NT2/D1 (cell line): ENCODE results near the gene PLA2G1B.

ENCODE experiments used
- DNase-seq: peaks from one replicate; pipeline ENCODE4 v3.0.0-alpha.2; 2011; ENCODE audit warnings: low read depth, low spot score
- H3K27me3 ChIP-seq: 2 replicates; pipeline ENCODE4 v1.6.0; 2011; ENCODE audit warnings: mild to moderate bottlenecking; ENCODE audit not compliant: insufficient read length, insufficient read depth
- H3K36me3 ChIP-seq: 2 replicates; pipeline ENCODE4 v1.6.1; 2011; ENCODE audit warnings: mild to moderate bottlenecking, low read length, mixed read lengths; ENCODE audit not compliant: insufficient read depth, insufficient read length
- H3K4me1 ChIP-seq: 2 replicates; pipeline ENCODE4 v1.5.1; 2011; ENCODE audit not compliant: insufficient read depth, insufficient read length
- H3K4me3 ChIP-seq: 2 replicates; pipeline ENCODE4 v1.5.1; 2011; ENCODE audit warnings: low read depth; ENCODE audit not compliant: insufficient read length
- H3K9ac ChIP-seq: 2 replicates; pipeline ENCODE4 v1.6.0; 2011; ENCODE audit warnings: low read depth; ENCODE audit not compliant: insufficient read length
- H3K9me3 ChIP-seq: 2 replicates; pipeline ENCODE4 v1.5.1; 2011; ENCODE audit warnings: mild to moderate bottlenecking, low read length; ENCODE audit not compliant: insufficient read depth
- SUZ12 ChIP-seq: IDR thresholded peaks from 2 replicates; pipeline ENCODE4 v1.6.1; 2011; ENCODE audit not compliant: insufficient read length, insufficient read depth; ENCODE audit errors: extremely low read depth
- YY1 ChIP-seq: IDR thresholded peaks from 2 replicates; pipeline ENCODE4 v1.6.1; 2011; ENCODE audit not compliant: insufficient read length, insufficient read depth
- ZNF274 ChIP-seq: IDR thresholded peaks from 2 replicates; pipeline ENCODE4 v1.6.1; 2011; ENCODE audit warnings: mild to moderate bottlenecking, low read depth, low read length

Gene PLA2G1B

GRCh38 chr12:120324841-120325417 lies 2.6 kb downstream of the PLA2G1B start:
- TF ChIP-seq YY1 = no peak
- TF ChIP-seq ZNF274 = no peak
- TF ChIP-seq SUZ12 = no peak
- no peaks in the 10 kb centered on the region for H3K36me3 ChIP-seq
- no peaks in the 10 kb centered on the region for H3K4me1 ChIP-seq
- peaks cover 7% of the 10 kb centered on the region for H3K27me3 ChIP-seq
- DNase-seq = no peak
- H3K9ac ChIP-seq = no peak overlapping the region
- H3K9me3 ChIP-seq = no peaks in the 10 kb centered on the region
- no peak overlapping the region for H3K4me3 ChIP-seq

DNA sequence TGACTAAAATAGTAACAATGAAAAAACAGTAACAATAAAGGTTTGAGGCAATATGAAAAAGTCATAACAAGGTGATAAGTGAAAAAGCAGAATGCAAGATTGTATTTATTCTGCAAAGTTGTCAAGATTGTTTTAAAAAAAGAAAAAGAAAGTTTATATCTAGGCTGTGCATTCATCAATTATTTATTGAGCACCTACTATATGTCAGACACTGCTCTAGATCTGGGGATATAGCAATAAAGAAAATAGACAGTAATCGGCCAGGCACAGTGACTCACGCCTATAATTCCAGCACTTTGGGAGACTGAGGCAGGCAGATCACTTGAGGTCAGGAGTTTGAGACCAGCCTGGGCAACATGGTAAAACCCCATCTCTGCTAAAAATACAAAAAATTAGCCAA lies 3.8 kb downstream of the PLA2G1B start:
- TF ChIP-seq YY1 (no peak), SUZ12 (no peak), ZNF274 (no peak)
- Histone ChIP-seq H3K4me1 (no peaks in the 10 kb centered on the region), H3K9me3 (no peaks in the 10 kb centered on the region), H3K4me3 (no peak overlapping the region), H3K36me3 (no peaks in the 10 kb centered on the region), H3K27me3 (peaks cover 7% of the 10 kb centered on the region), H3K9ac (no peak overlapping the region)
- no peak for DNase-seq

DNA sequence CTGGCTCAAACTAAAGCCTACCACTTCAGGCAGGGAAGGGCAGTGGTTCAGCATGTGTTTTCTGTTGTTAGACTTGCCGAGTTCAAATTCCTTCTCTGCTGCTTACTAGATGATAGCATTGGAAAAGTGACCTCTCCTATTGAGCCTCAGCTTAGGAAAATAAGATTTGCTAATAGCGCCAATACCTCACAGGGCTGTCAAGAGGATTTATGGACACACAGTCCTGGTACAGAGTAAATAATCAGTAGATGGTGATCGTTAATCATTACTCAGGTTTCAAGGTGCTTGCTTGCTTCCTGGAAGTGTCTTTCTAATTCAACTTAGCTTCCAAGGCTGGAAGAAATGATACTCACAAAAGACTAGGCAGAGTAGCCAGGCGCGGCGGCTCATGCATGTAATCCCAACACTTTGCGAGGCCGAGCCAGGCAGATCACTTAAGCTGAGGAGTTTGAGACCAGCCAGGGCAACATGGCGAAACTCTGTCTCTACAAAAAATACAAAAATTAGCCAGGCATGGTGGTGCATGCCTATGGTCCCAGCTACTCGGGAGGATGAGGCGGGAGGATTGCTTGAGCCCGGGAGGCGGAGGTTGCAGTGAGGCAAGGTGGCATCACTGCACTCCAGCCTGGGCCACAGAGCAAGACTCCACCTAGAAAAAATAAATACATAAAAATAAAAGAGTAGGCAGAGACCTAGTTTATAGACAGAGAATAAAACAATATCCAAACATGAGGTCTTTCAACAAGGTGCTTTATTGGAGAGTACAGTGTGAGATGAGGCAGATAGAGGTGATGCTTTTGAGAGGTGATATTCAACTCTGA lies 6.0 kb downstream of the PLA2G1B start:
- Histone ChIP-seq H3K4me3 (no peak overlapping the region), H3K4me1 (no peaks in the 10 kb centered on the region), H3K9ac (no peak overlapping the region), H3K36me3 (no peaks in the 10 kb centered on the region), H3K9me3 (no peaks in the 10 kb centered on the region), H3K27me3 (peaks cover 7% of the 10 kb centered on the region)
- no peak for DNase-seq
- TF ChIP-seq ZNF274 (no peak), SUZ12 (no peak), YY1 (no peak)

- Histone ChIP-seq H3K4me1 (no peaks in the 10 kb centered on the region), H3K9ac (peak overlapping the region; percentile 82), H3K36me3 (no peaks in the 10 kb centered on the region), H3K27me3 (no peaks in the 10 kb centered on the region), H3K4me3 (peak overlapping the region; percentile 36), H3K9me3 (no peaks in the 10 kb centered on the region)
- DNase-seq = peak; percentile 98
- TF ChIP-seq YY1 (no peak), SUZ12 (no peak), ZNF274 (no peak)
Measured at GRCh38 chr12:120317224-120318105, 10.1 kb downstream of the PLA2G1B start.

- no peak for DNase-seq
Measured at GRCh38 chr12:120316798-120317223, 10.8 kb downstream of the PLA2G1B start.

DNA sequence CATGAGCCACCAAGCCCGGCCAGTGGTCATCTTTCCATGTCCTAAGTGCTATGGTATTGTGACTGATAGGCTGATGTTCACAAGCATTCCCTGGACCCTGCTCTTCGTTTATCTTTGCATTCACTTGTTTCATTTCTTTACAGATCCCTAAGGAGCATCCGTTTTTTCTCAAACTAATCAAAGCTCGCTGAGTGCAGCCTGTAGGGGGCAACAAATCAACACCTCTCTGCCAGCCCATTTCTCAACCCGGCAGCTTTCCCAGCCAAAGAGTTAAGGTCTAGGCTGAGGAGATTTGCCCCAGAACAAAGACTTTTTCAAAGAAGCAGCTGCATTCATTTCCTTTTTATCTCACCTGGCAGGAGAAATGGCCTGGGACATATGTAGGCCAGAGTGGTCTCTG lies 13.4 kb downstream of the PLA2G1B start:
- Histone ChIP-seq H3K9me3 (no peaks in the 10 kb centered on the region), H3K27me3 (no peaks in the 10 kb centered on the region), H3K4me1 (no peaks in the 10 kb centered on the region), H3K4me3 (no peak overlapping the region), H3K9ac (no peak overlapping the region), H3K36me3 (no peaks in the 10 kb centered on the region)
- TF ChIP-seq YY1 (no peak), ZNF274 (no peak), SUZ12 (no peak)
- DNase-seq = no peak

More at GRCh38 chr12:120316798-120317223, 10.8 kb downstream of the PLA2G1B start:
- Histone ChIP-seq H3K4me3 (peak overlapping the region; percentile 36), H3K36me3 (no peaks in the 10 kb centered on the region), H3K27me3 (no peaks in the 10 kb centered on the region), H3K9ac (peak overlapping the region; percentile 82), H3K9me3 (no peaks in the 10 kb centered on the region), H3K4me1 (no peaks in the 10 kb centered on the region)
- no peak for TF ChIP-seq SUZ12
- TF ChIP-seq YY1 = no peak
- no peak for TF ChIP-seq ZNF274
